Stomach (tissue), 4 donors: ENCODE data around the gene CNTN4.

Experiments used
- EP300 ChIP-seq: sonication (generic); formaldehyde crosslinking; IDR thresholded peaks from one replicate; pipeline ENCODE4 v1.6.1; 2017; ENCODE audit warnings: antibody characterized with exemption
- POLR2A ChIP-seq, 4 donors: fragments of 450-650 bp; IDR thresholded peaks; one replicate each; pipeline ENCODE4 v1.6.1; 2016; ENCODE audit warnings: antibody characterized with exemption in 4 of 4, control low read depth in 2 of 4, mild to moderate bottlenecking in 1 of 4, moderate library complexity in 1 of 4
- POLR2AphosphoS5 ChIP-seq, 3 donors: sonication (generic); formaldehyde crosslinking; IDR thresholded peaks; one replicate each; pipeline ENCODE4 v1.6.1; 2016; ENCODE audit warnings: antibody characterized with exemption in 3 of 3
- TF ChIP-seq, protein P1 (sequence below), 7 experiments: fragments of 450-650 bp in 4 of 7; fragments of 200-600 bp in 3 of 7; sonication (generic) in 3 of 7; IDR thresholded peaks; one replicate each; pipeline ENCODE4 v1.5.1; 2016 to 2019; ENCODE audit warnings: antibody characterized with exemption in 7 of 7, control low read depth in 2 of 7, mild to moderate bottlenecking in 1 of 7

DNA sequence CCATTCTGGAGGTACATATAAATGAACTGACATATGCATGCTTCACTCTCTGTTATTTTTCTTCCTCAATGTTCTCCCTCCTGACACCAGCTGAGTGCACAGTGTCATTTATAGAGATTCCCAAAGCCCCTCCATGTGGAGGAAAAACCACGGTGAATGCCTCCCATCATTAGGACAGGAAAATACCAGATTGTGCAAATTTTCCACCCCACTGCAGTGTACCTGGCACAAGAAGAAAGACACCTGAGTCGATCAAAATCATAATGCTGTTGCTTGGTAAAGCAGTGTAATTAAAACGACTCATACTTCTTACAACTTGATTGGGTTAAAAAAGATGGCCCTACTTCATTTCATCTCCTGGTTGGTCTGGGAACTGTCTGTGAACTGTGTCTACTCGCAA is 720.9 kb downstream of the CNTN4 start:
- TF ChIP-seq, protein P1, sequence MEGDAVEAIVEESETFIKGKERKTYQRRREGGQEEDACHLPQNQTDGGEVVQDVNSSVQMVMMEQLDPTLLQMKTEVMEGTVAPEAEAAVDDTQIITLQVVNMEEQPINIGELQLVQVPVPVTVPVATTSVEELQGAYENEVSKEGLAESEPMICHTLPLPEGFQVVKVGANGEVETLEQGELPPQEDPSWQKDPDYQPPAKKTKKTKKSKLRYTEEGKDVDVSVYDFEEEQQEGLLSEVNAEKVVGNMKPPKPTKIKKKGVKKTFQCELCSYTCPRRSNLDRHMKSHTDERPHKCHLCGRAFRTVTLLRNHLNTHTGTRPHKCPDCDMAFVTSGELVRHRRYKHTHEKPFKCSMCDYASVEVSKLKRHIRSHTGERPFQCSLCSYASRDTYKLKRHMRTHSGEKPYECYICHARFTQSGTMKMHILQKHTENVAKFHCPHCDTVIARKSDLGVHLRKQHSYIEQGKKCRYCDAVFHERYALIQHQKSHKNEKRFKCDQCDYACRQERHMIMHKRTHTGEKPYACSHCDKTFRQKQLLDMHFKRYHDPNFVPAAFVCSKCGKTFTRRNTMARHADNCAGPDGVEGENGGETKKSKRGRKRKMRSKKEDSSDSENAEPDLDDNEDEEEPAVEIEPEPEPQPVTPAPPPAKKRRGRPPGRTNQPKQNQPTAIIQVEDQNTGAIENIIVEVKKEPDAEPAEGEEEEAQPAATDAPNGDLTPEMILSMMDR (IDR thresholded peaks at IDR 0.05) = no peak
- no peak for TF ChIP-seq POLR2AphosphoS5 (IDR thresholded peaks at IDR 0.05)
- TF ChIP-seq POLR2A (IDR thresholded peaks at IDR 0.05) = no peak
- TF ChIP-seq EP300 = no peak
